HUES48 (cell line): ENCODE data around the gene ARHGAP8.

Experiments used
- H3K27ac ChIP-seq: one replicate; pipeline ENCODE4 v1.7.0; 2013; ENCODE audit warnings: low read depth, low read length, inconsistent platforms
- H3K27me3 ChIP-seq: 2 replicates; pipeline ENCODE4 v1.6.1; 2013; ENCODE audit warnings: mild to moderate bottlenecking, low read length; ENCODE audit not compliant: control insufficient read depth, insufficient read depth
- H3K36me3 ChIP-seq: 2 replicates; pipeline ENCODE4 v1.6.1; 2013; ENCODE audit warnings: low read length; ENCODE audit not compliant: control insufficient read depth, insufficient read depth
- H3K4me1 ChIP-seq: 2 replicates; pipeline ENCODE4 v1.6.1; 2013; ENCODE audit warnings: mild to moderate bottlenecking, low read length; ENCODE audit not compliant: control insufficient read depth, insufficient read depth
- H3K4me3 ChIP-seq: 2 replicates; pipeline ENCODE4 v1.5.1; 2013; ENCODE audit warnings: mild to moderate bottlenecking, low read depth, low read length
- H3K9ac ChIP-seq: 2 replicates; pipeline ENCODE4 v1.6.1; 2013; ENCODE audit warnings: mild to moderate bottlenecking, low read depth, low read length, moderate library complexity
- H3K9me3 ChIP-seq: 2 replicates; pipeline ENCODE4 v1.6.1; 2013; ENCODE audit warnings: low read length; ENCODE audit not compliant: control insufficient read depth, insufficient read depth

Gene ARHGAP8

DNA sequence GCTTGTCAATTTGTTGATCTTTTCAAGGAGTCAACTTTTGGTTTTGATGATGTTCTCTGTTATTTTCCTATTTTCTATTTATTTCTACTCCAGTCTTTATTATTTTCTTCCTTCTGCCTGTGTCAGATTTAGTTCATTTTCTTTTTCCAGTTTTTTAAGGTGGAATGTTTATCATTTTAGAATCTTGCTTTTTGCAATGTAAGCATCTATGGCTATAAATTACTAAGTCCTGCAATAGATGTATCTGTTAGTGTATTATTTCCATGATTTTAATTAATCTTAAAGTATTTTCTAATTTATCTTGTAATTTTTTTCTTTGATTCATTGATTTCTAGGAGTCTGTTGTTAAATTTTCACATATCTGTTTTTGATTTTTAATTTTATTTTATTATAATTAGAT lies 81.7 kb downstream of the ARHGAP8 start:
- Histone ChIP-seq H3K4me3 (no peak overlapping the region), H3K9me3 (peaks cover 3% of the 10 kb centered on the region; the same call in 1 of the 2 replicates), H3K27me3 (no peaks in the 10 kb centered on the region), H3K27ac (no peak overlapping the region), H3K36me3 (peaks cover 5% of the 10 kb centered on the region), H3K9ac (no peak overlapping the region), H3K4me1 (peaks cover 5% of the 10 kb centered on the region)

- Histone ChIP-seq H3K27ac (no peak overlapping the region), H3K4me1 (peaks cover 5% of the 10 kb centered on the region), H3K9me3 (peaks cover 3% of the 10 kb centered on the region; the same call in 1 of the 2 replicates), H3K27me3 (no peaks in the 10 kb centered on the region), H3K4me3 (no peak overlapping the region), H3K9ac (no peak overlapping the region), H3K36me3 (no peaks in the 10 kb centered on the region; the same call in none of the 2 replicates)
Observed at GRCh38 chr22:44837481-44837880, 85.1 kb downstream of the ARHGAP8 start.

- H3K4me1 ChIP-seq, result peaks cover 5% of the 10 kb centered on the region
- H3K27ac ChIP-seq, result no peak overlapping the region
- H3K36me3 ChIP-seq, result no peaks in the 10 kb centered on the region; the same call in none of the 2 replicates
- H3K4me3 ChIP-seq, result no peak overlapping the region
- peaks cover 3% of the 10 kb centered on the region; the same call in 1 of the 2 replicates for H3K9me3 ChIP-seq
- H3K9ac ChIP-seq, result no peak overlapping the region
- no peaks in the 10 kb centered on the region for H3K27me3 ChIP-seq
Observed at GRCh38 chr22:44838316-44839016, 86.1 kb downstream of the ARHGAP8 start.

GRCh38 chr22:44839061-44839460 lies 86.7 kb downstream of the ARHGAP8 start:
- 0 out of 2 replicates have a peak, but pooled peaks cover 3% of the 10 kb centered on the region for H3K9me3 ChIP-seq
- H3K27ac ChIP-seq, result no peak overlapping the region
- no peak overlapping the region for H3K9ac ChIP-seq
- H3K27me3 ChIP-seq, result no peaks in the 10 kb centered on the region
- no peak overlapping the region for H3K4me3 ChIP-seq
- H3K4me1 ChIP-seq, result peaks cover 5% of the 10 kb centered on the region
- no peaks in the 10 kb centered on the region; the same call in none of the 2 replicates for H3K36me3 ChIP-seq

DNA sequence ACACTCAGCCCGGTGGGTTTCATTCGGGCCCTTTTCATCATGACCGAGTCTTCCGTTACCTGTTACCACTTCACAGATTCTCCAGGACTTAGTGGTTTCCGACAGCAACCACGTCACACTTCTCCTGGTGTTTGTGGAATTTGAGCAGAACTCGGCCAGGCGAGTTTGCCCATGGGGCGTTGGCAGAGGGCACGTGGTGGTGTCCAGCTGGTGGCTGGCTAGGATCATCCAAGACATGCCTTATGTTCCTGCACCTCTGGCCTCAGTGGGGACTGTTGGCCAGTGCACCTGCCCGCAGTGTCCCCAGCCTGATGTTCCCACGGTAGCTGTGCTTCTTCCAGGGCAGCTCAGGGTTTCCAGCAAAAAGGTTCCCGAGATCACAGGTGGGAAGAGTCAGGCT lies 87.3 kb downstream of the ARHGAP8 start:
- Histone ChIP-seq H3K36me3 (no peaks in the 10 kb centered on the region; the same call in none of the 2 replicates), H3K9ac (no peak overlapping the region), H3K4me1 (peaks cover 5% of the 10 kb centered on the region), H3K27ac (no peak overlapping the region), H3K27me3 (no peaks in the 10 kb centered on the region), H3K4me3 (no peak overlapping the region), H3K9me3 (0 out of 2 replicates have a peak, but pooled peaks cover under 1% of the 10 kb centered on the region)

DNA sequence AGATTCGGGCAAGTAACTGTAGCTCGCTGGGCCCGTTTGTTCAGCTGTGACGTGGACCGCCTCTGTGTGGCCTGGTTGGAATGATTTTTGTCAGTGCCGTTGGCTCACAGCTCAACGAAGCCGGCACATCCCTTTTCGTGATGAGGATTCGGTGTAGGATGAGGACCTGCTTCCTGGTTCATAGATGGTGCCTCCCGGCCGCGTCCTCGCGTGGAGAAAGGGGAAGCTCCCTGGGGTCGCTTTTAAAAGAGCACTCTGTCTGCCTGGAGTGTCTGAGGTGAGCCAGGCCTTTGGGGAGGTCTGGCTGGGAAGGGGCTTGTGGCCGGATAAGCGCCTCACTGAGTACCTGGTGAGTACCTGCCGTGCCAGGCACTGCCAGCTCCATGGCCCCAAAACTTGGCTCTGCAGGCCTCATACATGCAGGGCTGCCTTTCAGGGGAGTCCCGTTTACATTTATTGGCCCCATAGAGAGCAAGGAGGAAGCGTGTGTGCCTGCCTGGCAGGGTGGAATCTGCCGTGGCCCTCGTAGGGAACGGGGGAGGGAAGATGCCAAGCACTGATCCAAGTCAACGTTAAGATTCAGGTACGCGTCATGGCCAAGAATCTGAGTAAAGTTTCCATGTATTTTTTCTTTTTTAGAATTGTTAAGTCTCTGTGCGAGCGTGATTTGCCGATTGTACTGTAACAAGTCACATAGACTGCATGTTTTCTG lies 88.4 kb downstream of the ARHGAP8 start:
- Histone ChIP-seq H3K9ac (no peak overlapping the region), H3K36me3 (no peaks in the 10 kb centered on the region; the same call in none of the 2 replicates), H3K4me1 (peaks cover 5% of the 10 kb centered on the region), H3K9me3 (no peaks in the 10 kb centered on the region), H3K27me3 (no peaks in the 10 kb centered on the region), H3K27ac (no peak overlapping the region), H3K4me3 (no peak overlapping the region)

DNA sequence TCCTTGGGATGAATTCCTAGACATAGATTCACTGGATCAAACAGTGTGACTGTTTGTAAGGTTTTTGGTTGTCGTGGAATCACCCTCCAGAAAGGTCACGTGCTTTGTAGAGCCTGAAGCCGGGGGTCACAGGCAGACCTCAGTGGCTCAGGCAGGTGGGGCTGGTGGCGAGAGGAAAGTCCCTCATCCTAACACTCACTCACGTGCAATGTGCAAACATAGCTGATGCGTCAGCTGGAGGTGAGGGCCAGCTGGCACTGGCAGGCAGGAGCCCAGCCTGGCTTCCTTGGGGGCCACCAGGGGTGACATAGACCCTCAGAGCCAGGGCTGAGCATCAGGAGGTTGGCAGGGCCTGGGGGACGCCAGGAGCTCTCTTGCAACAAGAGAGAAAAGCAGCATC lies 90.0 kb downstream of the ARHGAP8 start:
- no peaks in the 10 kb centered on the region; the same call in 1 of the 2 replicates for H3K36me3 ChIP-seq
- H3K27me3 ChIP-seq, result no peaks in the 10 kb centered on the region
- H3K4me1 ChIP-seq, result no peaks in the 10 kb centered on the region
- H3K9me3 ChIP-seq, result no peaks in the 10 kb centered on the region
- H3K27ac ChIP-seq, result no peak overlapping the region
- H3K9ac ChIP-seq, result no peak overlapping the region
- no peak overlapping the region for H3K4me3 ChIP-seq

GRCh38 chr22:44845191-44845590 lies 92.8 kb downstream of the ARHGAP8 start:
- no peaks in the 10 kb centered on the region for H3K27me3 ChIP-seq
- no peak overlapping the region for H3K27ac ChIP-seq

GRCh38 chr22:44845796-44846720 lies 93.7 kb downstream of the ARHGAP8 start:
- Histone ChIP-seq H3K9ac (no peak overlapping the region), H3K27me3 (no peaks in the 10 kb centered on the region), H3K4me3 (no peak overlapping the region), H3K4me1 (no peaks in the 10 kb centered on the region), H3K27ac (no peak overlapping the region), H3K9me3 (no peaks in the 10 kb centered on the region), H3K36me3 (peaks cover 15% of the 10 kb centered on the region; the same call in 1 of the 2 replicates)

More at GRCh38 chr22:44845191-44845590, 92.8 kb downstream of the ARHGAP8 start:
- peaks cover 15% of the 10 kb centered on the region; the same call in 1 of the 2 replicates for H3K36me3 ChIP-seq
- no peaks in the 10 kb centered on the region for H3K9me3 ChIP-seq
- no peaks in the 10 kb centered on the region for H3K4me1 ChIP-seq
- no peak overlapping the region for H3K4me3 ChIP-seq
- H3K9ac ChIP-seq, result no peak overlapping the region

GRCh38 chr22:44846726-44847275 lies 94.4 kb downstream of the ARHGAP8 start:
- Histone ChIP-seq H3K9ac (no peak overlapping the region), H3K9me3 (no peaks in the 10 kb centered on the region), H3K27ac (no peak overlapping the region), H3K4me3 (no peak overlapping the region), H3K36me3 (peaks cover 15% of the 10 kb centered on the region; the same call in 1 of the 2 replicates), H3K27me3 (no peaks in the 10 kb centered on the region), H3K4me1 (no peaks in the 10 kb centered on the region)
